ENCODE measurements around the gene SPG11.

GRCh38 chr15:44616974-44617373, 46.5 kb downstream of the SPG11 start:
- TF ChIP-seq REST (IDR thresholded peaks at IDR 0.05; ENCODE audit: low read depth, low read length): no peak
- TF ChIP-seq CTCF (IDR thresholded peaks at IDR 0.05 in 2 of 3, conservative IDR thresholded peaks at IDR 0.05 in 1 of 3; ENCODE audit: control insufficient read depth in 2 of 3, extremely low read depth in 1 of 3, insufficient read depth in 1 of 3, low read depth in 3 of 3, low read length in 3 of 3): no peak
- TF ChIP-seq USF2 (IDR thresholded peaks at IDR 0.05; ENCODE audit: borderline replicate concordance, low read depth, low read length): no peak
- no peak for TF ChIP-seq EGR1 (IDR thresholded peaks at IDR 0.05; ENCODE audit: borderline replicate concordance in 1 of 2, low read depth in 2 of 2, low read length in 2 of 2)
